GM18507 (cell line): ENCODE data around the gene KRTAP4-2.
"Not testable (repeated sequence)": the region's sequence is repeated elsewhere in the genome, so short reads cannot be mapped to it uniquely, and the experiment has no call there.

Experiments used
- DNase-seq: peaks from one replicate; pipeline ENCODE4 v3.0.0; 2011; ENCODE audit warnings: low read depth; ENCODE audit not compliant: insufficient read length; ENCODE audit errors: extremely low spot score
- FAIRE-seq: peaks from 2 replicates; lab custom pipeline; 2011; peaks lifted over from hg19 to GRCh38; lab: Jason Lieb, UNC

KRTAP4-2 gene

GRCh38 chr17:41177727-41178271 is at the start of gene KRTAP4-2:
Gene KRTAP4-2 (minus strand): TSS chr17:41178221. CDS start chr17:41178164, 57 bp downstream.
- no peak for DNase-seq
- no peak for FAIRE-seq

GRCh38 chr17:41226598-41227095 is 48.6 kb upstream of the KRTAP4-2 start, which contains the start of gene KRTAP9-2:
Gene KRTAP9-2 (plus strand): TSS chr17:41226648. CDS start chr17:41226655, 7 bp downstream.
- FAIRE-seq, DNase-seq: not testable (repeated sequence)

GRCh38 chr17:41226051-41226450 is 48.0 kb upstream of the KRTAP4-2 start:
- FAIRE-seq, result no peak
- DNase-seq, result no peak

- no peak for DNase-seq
- FAIRE-seq, result no peak
Measured at GRCh38 chr17:41223821-41224220, 45.8 kb upstream of the KRTAP4-2 start.

GRCh38 chr17:41215681-41216080 is 37.7 kb upstream of the KRTAP4-2 start:
- DNase-seq, result no peak
- no peak for FAIRE-seq

GRCh38 chr17:41212524-41213169 is 34.6 kb upstream of the KRTAP4-2 start:
- DNase-seq, result no peak

GRCh38 chr17:41211845-41212466 is 33.9 kb upstream of the KRTAP4-2 start:
- FAIRE-seq (no peak), DNase-seq (no peak)

More at GRCh38 chr17:41212524-41213169, 34.6 kb upstream of the KRTAP4-2 start:
- FAIRE-seq, result no peak

GRCh38 chr17:41199421-41200078 is 21.5 kb upstream of the KRTAP4-2 start:
- DNase-seq (no peak), FAIRE-seq (no peak)

GRCh38 chr17:41196068-41196467 is 18.0 kb upstream of the KRTAP4-2 start:
- FAIRE-seq, result peak; percentile 44
- no peak for DNase-seq

- no peak for DNase-seq
Measured at GRCh38 chr17:41190328-41190727, 12.3 kb upstream of the KRTAP4-2 start.

GRCh38 chr17:41189837-41190318 is 11.9 kb upstream of the KRTAP4-2 start, which contains the start of gene KRTAP9-1:
Gene KRTAP9-1 (plus strand): TSS chr17:41189887. CDS start chr17:41189887, 0 bp downstream.
- not testable (repeated sequence) for FAIRE-seq

More at GRCh38 chr17:41190328-41190727, 12.3 kb upstream of the KRTAP4-2 start:
- FAIRE-seq, result no peak

GRCh38 chr17:41186872-41187271 is 8.9 kb upstream of the KRTAP4-2 start:
- no peak for DNase-seq
- FAIRE-seq, result no peak

More at GRCh38 chr17:41189837-41190318, 11.9 kb upstream of the KRTAP4-2 start, which contains the start of gene KRTAP9-1:
- not testable (repeated sequence) for DNase-seq

GRCh38 chr17:41185001-41185400 is 7.0 kb upstream of the KRTAP4-2 start:
- DNase-seq (no peak), FAIRE-seq (no peak)

- FAIRE-seq (no peak), DNase-seq (no peak)
Measured at GRCh38 chr17:41184480-41184961, 6.5 kb upstream of the KRTAP4-2 start, which contains the start of gene KRTAP4-1. Gene KRTAP4-1 (minus strand): TSS chr17:41184911. CDS start chr17:41184854, 57 bp downstream.

GRCh38 chr17:41178843-41179616 is 1.0 kb upstream of the KRTAP4-2 start:
- no peak for FAIRE-seq
- no peak for DNase-seq

- FAIRE-seq, result no peak
- DNase-seq, result no peak
Measured at GRCh38 chr17:41178341-41178740, 320 bp upstream of the KRTAP4-2 start.

- FAIRE-seq (peak; percentile 75), DNase-seq (no peak)
Measured at GRCh38 chr17:41176744-41177387, 1.2 kb downstream of the KRTAP4-2 start.

- no peak for DNase-seq
- no peak for FAIRE-seq
Measured at GRCh38 chr17:41171886-41172285, 6.1 kb downstream of the KRTAP4-2 start.
